ENCODE results near the gene ALKBH3.

The ALKBH3 gene

GRCh38 chr11:43904742-43905535, 24.3 kb downstream of the ALKBH3 start:
- no peak overlapping the region for H3K27ac ChIP-seq
- TF ChIP-seq CTCF (conservative IDR thresholded peaks at IDR 0.05): no peak

GRCh38 chr11:43905813-43906241, 25.2 kb downstream of the ALKBH3 start:
- TF ChIP-seq CTCF (conservative IDR thresholded peaks at IDR 0.05): no peak
- H3K27ac ChIP-seq: no peak overlapping the region

- no peak overlapping the region for H3K27ac ChIP-seq
Observed at GRCh38 chr11:43907028-43907975, 26.7 kb downstream of the ALKBH3 start.

GRCh38 chr11:43908191-43908590, 27.6 kb downstream of the ALKBH3 start:
- TF ChIP-seq CTCF (conservative IDR thresholded peaks at IDR 0.05): no peak
- no peak overlapping the region for H3K27ac ChIP-seq

More at GRCh38 chr11:43907028-43907975, 26.7 kb downstream of the ALKBH3 start:
- TF ChIP-seq CTCF (conservative IDR thresholded peaks at IDR 0.05): no peak

GRCh38 chr11:43908683-43909082, 28.1 kb downstream of the ALKBH3 start:
- no peak for TF ChIP-seq CTCF (conservative IDR thresholded peaks at IDR 0.05)
- H3K27ac ChIP-seq: no peak overlapping the region

GRCh38 chr11:43913829-43914380, 33.3 kb downstream of the ALKBH3 start:
- H3K27ac ChIP-seq: no peak overlapping the region
- no peak for TF ChIP-seq CTCF (conservative IDR thresholded peaks at IDR 0.05)

GRCh38 chr11:43914466-43914865, 33.8 kb downstream of the ALKBH3 start:
- TF ChIP-seq CTCF (conservative IDR thresholded peaks at IDR 0.05): no peak
- H3K27ac ChIP-seq: no peak overlapping the region

Data from VCaP (cell line).